HG03558 (cell line): ENCODE data around the gene MIA.
"Not testable (repeated sequence)": the region's sequence is repeated elsewhere in the genome, so short reads cannot be mapped to it uniquely, and the experiment has no call there.

Experiments used
- ATAC-seq: cut with Tn5 transposase; IDR thresholded peaks from one replicate; pipeline ENCODE4 v1.9.1; 2021; ENCODE audit warnings: moderate number of reproducible peaks; ENCODE audit not compliant: unreplicated experiment; ENCODE audit errors: extremely low read depth

MIA gene

GRCh38 chr19:40813182-40813581 is 37.9 kb downstream of the MIA start:
- ATAC-seq = no peak

DNA sequence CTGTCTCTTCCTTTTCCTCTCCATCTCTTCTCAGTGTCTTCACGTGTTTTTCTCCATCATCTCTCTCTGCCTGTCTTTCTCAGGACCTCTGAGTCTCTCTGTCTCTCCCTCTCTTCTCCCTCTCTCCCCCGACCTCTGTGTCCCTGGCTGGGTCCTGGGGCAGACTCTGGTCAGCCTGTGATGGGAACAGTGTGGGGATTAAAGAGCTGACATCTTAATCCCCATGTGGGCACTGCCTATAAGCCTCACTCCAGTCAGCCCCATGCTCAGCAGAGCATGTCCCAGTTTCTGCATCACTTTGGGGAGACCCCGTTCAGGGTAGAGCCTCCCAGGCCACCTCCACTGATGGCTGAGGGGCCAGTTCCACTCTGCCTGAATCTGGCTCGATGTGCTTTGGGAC is 39.9 kb downstream of the MIA start:
- ATAC-seq = no peak

GRCh38 chr19:40818480-40819399 is 43.4 kb downstream of the MIA start:
- ATAC-seq = not testable (repeated sequence)

- ATAC-seq = not testable (repeated sequence)
These were observed 44.3 kb downstream of the MIA start for GRCh38 chr19:40819479-40820234.

- ATAC-seq = no peak
These were observed 46.8 kb downstream of the MIA start for GRCh38 chr19:40822161-40822560.

DNA sequence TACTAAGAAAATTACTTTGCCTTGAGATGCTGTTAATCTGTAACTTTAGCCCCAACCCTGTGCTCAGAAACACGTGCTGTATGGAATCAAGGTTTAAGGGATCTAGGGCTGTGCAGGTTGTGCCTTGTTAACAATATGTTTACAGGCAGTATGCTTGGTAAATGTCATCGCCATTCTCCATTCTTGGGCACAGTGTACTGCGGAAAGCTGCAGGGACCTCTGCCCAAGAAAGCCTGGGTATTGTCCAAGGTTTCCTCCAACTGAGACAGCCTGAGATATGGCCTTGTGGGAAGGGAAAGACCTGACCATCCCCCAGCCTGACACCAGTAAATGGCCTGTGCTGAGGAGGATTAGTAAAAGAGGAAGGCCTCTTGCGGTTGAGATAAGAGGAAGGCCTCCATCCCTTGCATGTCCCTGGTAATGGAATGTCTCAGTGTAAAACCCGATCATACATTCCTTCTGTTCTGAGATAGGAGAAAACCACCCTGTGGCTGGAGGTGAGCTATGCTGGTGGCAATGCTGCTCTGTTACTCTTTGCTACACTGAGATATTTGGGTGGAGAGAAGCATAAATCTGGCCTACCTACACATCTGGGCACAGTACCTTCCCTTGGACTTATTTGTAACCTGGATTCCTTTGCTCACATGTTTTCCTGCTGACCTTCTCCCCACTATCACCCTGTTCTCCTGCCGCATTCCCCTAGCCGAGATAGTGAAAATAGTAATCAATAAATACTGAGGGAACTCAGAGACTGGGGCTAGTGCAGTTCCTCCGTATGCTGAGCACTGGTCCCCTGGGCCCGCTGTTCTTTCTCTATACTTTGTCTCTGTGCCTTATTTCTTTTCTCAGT is 47.6 kb downstream of the MIA start:
- not testable (repeated sequence) for ATAC-seq

DNA sequence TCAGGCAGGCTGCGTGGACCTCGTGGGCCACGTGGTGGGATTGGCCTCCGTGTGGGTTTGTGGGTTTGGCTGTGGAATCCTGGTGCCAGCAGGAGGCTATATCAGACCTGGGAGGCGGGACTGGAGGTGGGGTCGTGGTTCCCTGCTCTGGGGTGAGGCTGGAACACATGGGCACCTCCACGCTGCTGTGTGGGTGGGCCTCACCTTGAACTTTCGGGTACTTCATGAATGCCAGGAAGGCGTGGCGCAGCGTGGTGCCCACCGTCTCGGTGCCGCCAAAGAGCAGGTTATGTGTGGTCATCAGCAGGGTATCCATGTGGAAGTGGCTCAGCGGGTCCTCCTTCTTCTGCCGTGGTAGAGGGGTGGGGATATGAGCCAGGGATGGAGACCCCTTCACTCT is 49.6 kb downstream of the MIA start:
- not testable (repeated sequence) for ATAC-seq

GRCh38 chr19:40825460-40826095 is 50.3 kb downstream of the MIA start:
- not testable (repeated sequence) for ATAC-seq

GRCh38 chr19:40826312-40826698 is 51.0 kb downstream of the MIA start:
- not testable (repeated sequence) for ATAC-seq

DNA sequence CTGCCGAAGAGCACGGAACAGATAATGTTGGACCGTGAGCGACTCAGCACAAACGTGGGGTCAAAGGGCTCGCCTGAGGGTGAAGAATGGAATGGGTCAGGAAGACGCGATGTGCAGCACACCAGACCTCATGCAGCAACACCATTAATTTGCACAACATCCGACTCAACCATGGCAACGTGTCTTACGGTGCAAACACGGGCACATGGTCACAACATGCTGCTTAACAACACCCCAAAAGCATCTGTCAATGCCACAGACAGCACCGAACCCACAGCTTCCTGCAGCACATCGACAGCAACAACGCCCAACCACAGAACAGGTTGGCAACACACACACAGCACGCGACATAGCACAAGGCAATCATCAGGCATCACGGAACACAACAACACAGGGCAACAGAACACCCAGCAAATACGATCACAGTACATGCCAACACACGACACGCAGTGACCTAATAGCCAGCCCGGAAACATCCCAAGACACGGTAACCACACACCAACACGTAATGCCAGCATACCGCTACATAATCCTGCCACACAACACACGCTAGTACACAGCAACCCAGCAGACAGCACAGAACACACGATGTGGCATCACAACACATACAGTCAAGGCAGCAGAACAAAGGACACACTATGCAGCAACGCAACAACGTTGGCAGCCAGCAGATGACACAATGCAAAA is 51.5 kb downstream of the MIA start:
- not testable (repeated sequence) for ATAC-seq
